ENCODE results near the gene NAB2. TPM values are rescaled to one million over a fixed set of nuclear protein-coding genes. Genes with fewer than 3 reads are reported as not detected.

The NAB2 gene
- total RNA-seq, 1 experiment from 2014 or later, result 16.3 TPM

GRCh38 chr12:57092876-57093414, 4.0 kb downstream of the NAB2 start:
- no peak for DNase-seq (ENCODE audit: extremely low read depth, low read depth)

GRCh38 chr12:57093415-57094207, 4.7 kb downstream of the NAB2 start:
- no peak for DNase-seq (ENCODE audit: extremely low read depth, low read depth)

- no peak for DNase-seq (ENCODE audit: extremely low read depth, low read depth)
Observed at GRCh38 chr12:57094208-57095160, 5.6 kb downstream of the NAB2 start.

GRCh38 chr12:57095440-57095839, 6.5 kb downstream of the NAB2 start:
- DNase-seq (ENCODE audit: extremely low read depth, low read depth), result no peak

- no peak for DNase-seq (ENCODE audit: extremely low read depth, low read depth)
Observed at GRCh38 chr12:57096099-57096572, 7.2 kb downstream of the NAB2 start.

- no peak for DNase-seq (ENCODE audit: extremely low read depth, low read depth)
Observed at GRCh38 chr12:57096748-57097553, 8.0 kb downstream of the NAB2 start.

GRCh38 chr12:57097554-57097835, 8.6 kb downstream of the NAB2 start:
- DNase-seq (ENCODE audit: extremely low read depth, low read depth), result no peak

GRCh38 chr12:57098546-57098945, 9.6 kb downstream of the NAB2 start:
- no peak for DNase-seq (ENCODE audit: extremely low read depth, low read depth)

- no peak for DNase-seq (ENCODE audit: extremely low read depth, low read depth)
Observed at GRCh38 chr12:57099047-57099714, 10.3 kb downstream of the NAB2 start.

- DNase-seq (ENCODE audit: extremely low read depth, low read depth), result no peak
Observed at GRCh38 chr12:57099766-57100165, 10.9 kb downstream of the NAB2 start.

- no peak for DNase-seq (ENCODE audit: extremely low read depth, low read depth)
Observed at GRCh38 chr12:57101892-57102695, 13.2 kb downstream of the NAB2 start.

- no peak for DNase-seq (ENCODE audit: extremely low read depth, low read depth)
Observed at GRCh38 chr12:57103856-57104255, 14.9 kb downstream of the NAB2 start.

- no peak for DNase-seq (ENCODE audit: extremely low read depth, low read depth)
Observed at GRCh38 chr12:57104292-57104910, 15.5 kb downstream of the NAB2 start.

- DNase-seq (ENCODE audit: extremely low read depth, low read depth), result no peak
Observed at GRCh38 chr12:57105011-57105753, 16.3 kb downstream of the NAB2 start.

- no peak for DNase-seq (ENCODE audit: extremely low read depth, low read depth)
Observed at GRCh38 chr12:57106021-57106708, 17.3 kb downstream of the NAB2 start.

- no peak for DNase-seq (ENCODE audit: extremely low read depth, low read depth)
Observed at GRCh38 chr12:57107456-57108155, 18.7 kb downstream of the NAB2 start.

Measured in NCI-H460 (cell line).